GM12878 (cell line): ENCODE measurements around the gene SCARF2. TPM values are rescaled to one million over a fixed set of nuclear protein-coding genes. Genes with fewer than 3 reads are reported as not detected.

Source experiments
- ATAC-seq: fragments of 200-7000 bp; cut with Tn5 transposase; 3 replicates; pipeline ENCODE4 v1.9.1; 2020; ENCODE audit warnings: mild to moderate bottlenecking, moderate library complexity
- BruUV-seq: library from RNA; stranded (reverse); fragments of 400-500 nt; replicated peaks from 2 replicates; lab custom pipeline; 2021; lab: Mats Ljungman, UMichigan
- CTCF ChIA-PET: fragments of 300-600 bp; sonication (Branson Sonifier 250); formaldehyde crosslinking; extraction: SDS; loops from one replicate; lab custom pipeline; 2021; ENCODE audit warnings: inconsistent platforms; lab: Yijun Ruan, JAX
- POLR2A ChIA-PET: fragments of 350-600 bp; formaldehyde crosslinking; extraction: SDS; loops from one replicate; lab custom pipeline; 2021; ENCODE audit warnings: inconsistent platforms; lab: Charles Lee
- RAD21 ChIA-PET: fragments of 300-600 bp; sonication (Branson Sonifier 250); formaldehyde crosslinking; loops from one replicate; lab custom pipeline; 2023; ENCODE audit warnings: antibody characterized with exemption; ENCODE audit not compliant: unreplicated experiment; lab: Charles Lee
- SMC1A ChIA-PET: fragments of 300-600 bp; sonication (Branson Sonifier 250); formaldehyde crosslinking; loops from one replicate; lab custom pipeline; 2023; ENCODE audit not compliant: unreplicated experiment, uncharacterized antibody; lab: Charles Lee
- DNase-seq: peaks from one replicate; pipeline ENCODE4 v3.0.0-alpha.2; 2011; ENCODE audit warnings: low read depth, low spot score
- FAIRE-seq: peaks from 3 replicates; lab custom pipeline; 2011; peaks lifted over from hg19 to GRCh38; lab: Jason Lieb, UNC
- H2AFZ ChIP-seq: 2 replicates; pipeline ENCODE4 v1.6.0; 2011; ENCODE audit warnings: low read depth, low read length, control low read depth; ENCODE audit not compliant: control insufficient read depth
- H3K27ac ChIP-seq: 2 replicates; pipeline ENCODE4 v1.5.1; 2011; ENCODE audit warnings: control low read depth; ENCODE audit not compliant: control insufficient read depth, insufficient read depth
- H3K27me3 ChIP-seq, 2 experiments: replicated peaks in 1 of 2; 2 replicates each; pipeline versions ENCODE4 v1.6.0 to v1.6.1; 2011; ENCODE audit warnings: low read length in 1 of 2; ENCODE audit not compliant: control insufficient read depth in 2 of 2, insufficient read depth in 2 of 2
- H3K36me3 ChIP-seq, 2 experiments: 2 replicates each; pipeline ENCODE4 v1.5.1; 2011; ENCODE audit warnings: low read length in 1 of 2; ENCODE audit not compliant: control insufficient read depth in 2 of 2, insufficient read depth in 2 of 2
- H3K4me1 ChIP-seq: 2 replicates; pipeline ENCODE4 v1.6.1; 2011; ENCODE audit warnings: mild to moderate bottlenecking, low read length, moderate library complexity, mixed read lengths; ENCODE audit not compliant: control insufficient read depth, insufficient read depth
- H3K4me2 ChIP-seq: 2 replicates; pipeline ENCODE4 v1.6.0; 2011; ENCODE audit warnings: control low read depth; ENCODE audit not compliant: control insufficient read depth, insufficient read depth
- H3K4me3 ChIP-seq: fragments of 200-600 bp; sonication (generic); 2 replicates; pipeline ENCODE4 v1.5.1; 2016
- H3K79me2 ChIP-seq: 2 replicates; pipeline ENCODE4 v1.6.0; 2011; ENCODE audit warnings: low read length; ENCODE audit not compliant: control insufficient read depth, insufficient read depth
- H3K9ac ChIP-seq: 2 replicates; pipeline ENCODE4 v1.8.0; 2011; ENCODE audit warnings: low read length, control low read depth, mixed read lengths; ENCODE audit not compliant: control insufficient read depth, insufficient read depth
- H3K9me3 ChIP-seq: replicated peaks from 3 replicates; pipeline ENCODE4 v1.5.1; 2011; ENCODE audit warnings: mild to moderate bottlenecking, low read length; ENCODE audit not compliant: control insufficient read depth, insufficient read depth
- H4K20me1 ChIP-seq: 2 replicates; pipeline ENCODE4 v1.6.0; 2011; ENCODE audit not compliant: control insufficient read depth, insufficient read depth
- ATF7 ChIP-seq: fragments of 450-650 bp; IDR thresholded peaks from 2 replicates; pipeline ENCODE4 v1.6.1; 2016; ENCODE audit warnings: low read depth, mild to moderate bottlenecking
- CBX3 ChIP-seq: fragments of 200-600 bp; sonication (generic); IDR thresholded peaks from 2 replicates; pipeline ENCODE4 v1.6.1; 2016; ENCODE audit warnings: low read depth, borderline replicate concordance
- DPF2 ChIP-seq: fragments of 450-650 bp; IDR thresholded peaks from 2 replicates; pipeline ENCODE4 v1.6.1; 2017; ENCODE audit warnings: mild to moderate bottlenecking
- HDGF ChIP-seq: fragments of 450-650 bp; IDR thresholded peaks from 2 replicates; pipeline ENCODE4 v1.6.1; 2016; ENCODE audit warnings: antibody characterized with exemption
- MLLT1 ChIP-seq: fragments of 450-650 bp; IDR thresholded peaks from 2 replicates; pipeline ENCODE4 v1.6.1; 2016; ENCODE audit warnings: mild to moderate bottlenecking
- MXI1 ChIP-seq: fragments of 150-350 bp; IDR thresholded peaks from 2 replicates; pipeline ENCODE4 v1.6.1; 2011; ENCODE audit warnings: low read depth, mild to moderate bottlenecking, inconsistent platforms, low read length, improper control_type of control experiment
- MYB ChIP-seq: fragments of 150-350 bp; IDR thresholded peaks from 2 replicates; pipeline ENCODE4 v1.6.1; 2014; ENCODE audit warnings: mild to moderate bottlenecking, low read depth, low read length, borderline replicate concordance
- NBN ChIP-seq: fragments of 450-650 bp; IDR thresholded peaks from 2 replicates; pipeline ENCODE4 v1.6.1; 2016
- NFYA ChIP-seq: IDR thresholded peaks from 2 replicates; pipeline ENCODE4 v1.6.1; 2011; ENCODE audit warnings: low read depth, mild to moderate bottlenecking, low read length, improper control_type of control experiment, borderline replicate concordance
- POLR2AphosphoS5 ChIP-seq: IDR thresholded peaks from 2 replicates; pipeline ENCODE4 v1.6.1; 2011; ENCODE audit warnings: mild to moderate bottlenecking, low read length, inconsistent platforms
- RELA ChIP-seq: fragments of 450-650 bp; IDR thresholded peaks from 2 replicates; pipeline ENCODE4 v1.8.0; 2014; ENCODE audit warnings: borderline replicate concordance; ENCODE audit not compliant: partially characterized antibody
- SMC3 ChIP-seq: IDR thresholded peaks from 2 replicates; pipeline ENCODE4 v1.6.1; 2011; ENCODE audit warnings: low read length, improper control_type of control experiment, borderline replicate concordance
- STAT3 ChIP-seq: IDR thresholded peaks from 2 replicates; pipeline ENCODE4 v1.6.1; 2011; ENCODE audit warnings: low read depth, low read length, improper control_type of control experiment
- TCF7 ChIP-seq: IDR thresholded peaks from 2 replicates; pipeline ENCODE4 v1.6.1; 2014; ENCODE audit warnings: antibody characterized with exemption, borderline replicate concordance
- WRNIP1 ChIP-seq: IDR thresholded peaks from 2 replicates; pipeline ENCODE4 v1.6.1; 2011; ENCODE audit warnings: low read depth, low read length, improper control_type of control experiment, borderline replicate concordance
- YY1 ChIP-seq: IDR thresholded peaks from 2 replicates; pipeline ENCODE4 v1.6.1; 2011; ENCODE audit warnings: low read depth, mild to moderate bottlenecking, low read length
- ZBED1 ChIP-seq: IDR thresholded peaks from 2 replicates; pipeline ENCODE4 v1.6.1; 2016; ENCODE audit warnings: borderline replicate concordance
- ZNF207 ChIP-seq: fragments of 450-650 bp; IDR thresholded peaks from 2 replicates; pipeline ENCODE4 v1.6.1; 2014; ENCODE audit warnings: antibody characterized with exemption, mild to moderate bottlenecking, borderline replicate concordance
- WGBS: methylation state at CpG from one replicate; pipeline ENCODE4 v1.1.6; 2016; ENCODE audit warnings: low lambda C conversion rate; ENCODE audit not compliant: insufficient replicate concordance, insufficient coverage; ENCODE audit errors: missing lambda C conversion rate; 5-methylcytosine and 5-hydroxymethylcytosine counted together
- in situ Hi-C: fragments of 300-500 bp; cut with MboI; formaldehyde crosslinking; loops from 9 replicates; pipeline ENCODE4 v1.14.3; 2018; ENCODE audit warnings: mixed read lengths
- intact Hi-C: fragments of 100-400 bp; cut with micrococcal nuclease; formaldehyde crosslinking; loops from one replicate; pipeline ENCODE4 v1.14.2; 2022; ENCODE audit not compliant: unreplicated experiment
- polyA plus RNA-seq, 11 experiments: library from polyadenylated mRNA; depleted of rRNA in 4 of 11; unstranded in 6 of 11; stranded (reverse) in 5 of 11; fragments of >200 nt; fragmentation: Nextera tagmentation in 4 of 11; fragmentation: Illumina TruSeq in 1 of 11; extraction: Ambion mirVana in 4 of 11; extraction: Trizol in 1 of 11; gene quantifications; 1 replicate in 1 of 11; 2 replicates in 10 of 11; pipeline versions ENCODE4 v1.2.1 to v1.2.3, GENCODE V29; 2011 to 2016; ENCODE audit warnings: inconsistent platforms in 2 of 11, missing spikeins in 2 of 11, low read depth in 1 of 11
- total RNA-seq, 4 experiments: library from RNA; depleted of rRNA in 3 of 4; stranded (reverse); fragments of >200 nt in 3 of 4; fragmentation: Illumina TruSeq in 1 of 4; extraction: Trizol in 1 of 4; gene quantifications; 2 replicates each; pipeline versions ENCODE4 v1.2.1 to v1.2.3, GENCODE V29; 2013 to 2021

SCARF2 gene
- total and polyA plus RNA-seq, 10 of the 15 experiments (the other 5 are each of a cell fraction or from before 2014, with no cell fraction given): 0.01 to 0.74 (median 0.17) TPM; not detected in 5

GRCh38 chr22:20402960-20403778 is 34.5 kb downstream of the SCARF2 start:
- H3K9ac ChIP-seq: no peak overlapping the region

More at GRCh38 chr22:20402960-20403778, 34.5 kb downstream of the SCARF2 start:
- no peak for DNase-seq
- H2AFZ ChIP-seq: no peak overlapping the region
- POLR2A ChIA-PET: interaction anchor here (1.1 kb wide), 1 partner anchor 84 kb away, joined by 3 read pairs; the partner anchor contains the start of gene DGCR6L
- no peaks in the 10 kb centered on the region for H3K79me2 ChIP-seq
- in situ Hi-C loops: no loop called here
- peaks cover 0 to 6% of the 10 kb centered on the region in 2 experiments; a peak in 3 of 4 replicates for H3K36me3 ChIP-seq
- TF ChIP-seq MLLT1 (no peak), NBN (no peak), STAT3 (no peak), MXI1 (no peak), CBX3 (no peak), ZNF207 (no peak), ATF7 (no peak), MYB (no peak), RELA (no peak), NFYA (no peak), DPF2 (no peak), TCF7 (no peak), YY1 (no peak), SMC3 (no peak), ZBED1 (no peak), WRNIP1 (no peak), POLR2AphosphoS5 (no peak), HDGF (no peak)
- WGBS: 72% methylated on average over 9 of the region's 9 CpGs
- SMC1A ChIA-PET: no interaction called here
- no TSS peak for BruUV-seq
- intact Hi-C loops: no loop called here
- no peaks in the 10 kb centered on the region for H3K9me3 ChIP-seq
- ATAC-seq: no peak
- H4K20me1 ChIP-seq: no peaks in the 10 kb centered on the region
- CTCF ChIA-PET: interaction anchor here (1.7 kb wide), 1 partner anchor 18 kb away, joined by 3 read pairs; no protein-coding TSS in a partner anchor
- no peak overlapping the region for H3K4me2 ChIP-seq
- no peak overlapping the region for H3K4me3 ChIP-seq
- no peaks in the 10 kb centered on the region; a peak in 1 of 4 replicates for H3K27me3 ChIP-seq
- RAD21 ChIA-PET: no interaction called here
- H3K27ac ChIP-seq: no peak overlapping the region
- FAIRE-seq: no peak
- H3K4me1 ChIP-seq: no peaks in the 10 kb centered on the region
